ENCODE results near the gene AHCYL1. TPM values are rescaled to one million over a fixed set of nuclear protein-coding genes. Genes with fewer than 3 reads are reported as not detected.

The AHCYL1 gene
- polyA plus RNA-seq, 1 donor (not counting 4 experiments of a cell fraction or from before 2014, with no cell fraction given), result 64.8 TPM

GRCh38 chr1:109997204-109997866 is 12.8 kb downstream of the AHCYL1 start:
- H3K9me3 ChIP-seq (ENCODE audit: control insufficient read depth, low read depth, low read length), result no peaks in the 10 kb centered on the region
- H4K20me1 ChIP-seq (ENCODE audit: control insufficient read depth, extremely low read depth, insufficient read depth, low read length), result no peaks in the 10 kb centered on the region
- no peak overlapping the region for H3K4me3 ChIP-seq (ENCODE audit: control insufficient read depth in 2 of 3, extremely low read depth in 1 of 3, insufficient read depth in 2 of 3, low read depth in 1 of 3, low read length in 3 of 3)
- no peak overlapping the region for H3K9ac ChIP-seq (ENCODE audit: control insufficient read depth, extremely low read depth, insufficient read depth, low read length)
- peaks cover 3% of the 10 kb centered on the region for H3K9me1 ChIP-seq (ENCODE audit: control insufficient read depth, extremely low read depth, insufficient read depth, low read length)
- no peaks in the 10 kb centered on the region for H3K27me3 ChIP-seq (ENCODE audit: control insufficient read depth, extremely low read depth, insufficient read depth, low read length)
- no peak for TF ChIP-seq CTCF (optimal IDR thresholded peaks at IDR 0.05 in 1 of 3, IDR thresholded peaks at IDR 0.05 in 1 of 3, conservative IDR thresholded peaks at IDR 0.05 in 1 of 3; ENCODE audit: extremely low read depth in 1 of 3, insufficient read depth in 2 of 3, low read length in 3 of 3)
- TF ChIP-seq EZH2 (IDR thresholded peaks at IDR 0.05; ENCODE audit: low read length), result no peak
- peaks cover 0 to 3% of the 10 kb centered on the region in 2 experiments for H3K36me3 ChIP-seq (ENCODE audit: control insufficient read depth in 2 of 2, extremely low read depth in 1 of 2, insufficient read depth in 2 of 2, low read length in 2 of 2)
- H3K4me1 ChIP-seq (ENCODE audit: control insufficient read depth, extremely low read depth, insufficient read depth, low read length), result peaks cover 2% of the 10 kb centered on the region
- no peak overlapping the region for H3K27ac ChIP-seq (ENCODE audit: control insufficient read depth, insufficient read depth, low read length)
- dilution Hi-C loops (cut with MboI; ENCODE audit: extremely low pct_ligation_motif_present, low sequenced_read_pairs), result no loop called here
- no peak overlapping the region for H3K4me2 ChIP-seq (ENCODE audit: control insufficient read depth, extremely low read depth, insufficient read depth, low read depth, low read length)
- no peak for FAIRE-seq
- no peak overlapping the region for H2AFZ ChIP-seq (ENCODE audit: control insufficient read depth, low read length)
- peaks cover 44% of the 10 kb centered on the region for H3K79me2 ChIP-seq (ENCODE audit: control insufficient read depth, insufficient read depth, low read length)
- no peak for DNase-seq (ENCODE audit: low read depth, low spot score)

- Histone ChIP-seq H3K4me3 (ENCODE audit: control insufficient read depth in 2 of 3, extremely low read depth in 1 of 3, insufficient read depth in 2 of 3, low read depth in 1 of 3, low read length in 3 of 3) (no peak overlapping the region), H3K4me2 (ENCODE audit: control insufficient read depth, extremely low read depth, insufficient read depth, low read depth, low read length) (no peak overlapping the region), H3K9me3 (ENCODE audit: control insufficient read depth, low read depth, low read length) (no peaks in the 10 kb centered on the region), H3K27ac (ENCODE audit: control insufficient read depth, insufficient read depth, low read length) (no peak overlapping the region), H3K4me1 (ENCODE audit: control insufficient read depth, extremely low read depth, insufficient read depth, low read length) (peaks cover 7% of the 10 kb centered on the region), H4K20me1 (ENCODE audit: control insufficient read depth, extremely low read depth, insufficient read depth, low read length) (no peaks in the 10 kb centered on the region), H3K36me3 (ENCODE audit: control insufficient read depth in 2 of 2, extremely low read depth in 1 of 2, insufficient read depth in 2 of 2, low read length in 2 of 2) (peaks cover 0 to 3% of the 10 kb centered on the region in 2 experiments), H3K9ac (ENCODE audit: control insufficient read depth, extremely low read depth, insufficient read depth, low read length) (no peak overlapping the region), H3K27me3 (ENCODE audit: control insufficient read depth, extremely low read depth, insufficient read depth, low read length) (no peaks in the 10 kb centered on the region), H3K9me1 (ENCODE audit: control insufficient read depth, extremely low read depth, insufficient read depth, low read length) (peaks cover 3% of the 10 kb centered on the region), H3K79me2 (ENCODE audit: control insufficient read depth, insufficient read depth, low read length) (peaks cover 41% of the 10 kb centered on the region), H2AFZ (ENCODE audit: control insufficient read depth, low read length) (no peak overlapping the region)
- no peak for FAIRE-seq
- DNase-seq (ENCODE audit: low read depth, low spot score), result no peak
- dilution Hi-C loops (cut with MboI; ENCODE audit: extremely low pct_ligation_motif_present, low sequenced_read_pairs), result no loop called here
- no peak for TF ChIP-seq EZH2 (IDR thresholded peaks at IDR 0.05; ENCODE audit: low read length)
- no peak for TF ChIP-seq CTCF (optimal IDR thresholded peaks at IDR 0.05 in 1 of 3, IDR thresholded peaks at IDR 0.05 in 1 of 3, conservative IDR thresholded peaks at IDR 0.05 in 1 of 3; ENCODE audit: extremely low read depth in 1 of 3, insufficient read depth in 2 of 3, low read length in 3 of 3)
Observed at GRCh38 chr1:109997867-109998229, 13.3 kb downstream of the AHCYL1 start.
